Pons (tissue), 1 donor: ENCODE data around the gene ACSL6.

ENCODE experiments used
- DNase-seq: peaks from one replicate; pipeline ENCODE4 v3.0.0-alpha.2; 2016; ENCODE audit warnings: low spot score

ACSL6 gene

DNA sequence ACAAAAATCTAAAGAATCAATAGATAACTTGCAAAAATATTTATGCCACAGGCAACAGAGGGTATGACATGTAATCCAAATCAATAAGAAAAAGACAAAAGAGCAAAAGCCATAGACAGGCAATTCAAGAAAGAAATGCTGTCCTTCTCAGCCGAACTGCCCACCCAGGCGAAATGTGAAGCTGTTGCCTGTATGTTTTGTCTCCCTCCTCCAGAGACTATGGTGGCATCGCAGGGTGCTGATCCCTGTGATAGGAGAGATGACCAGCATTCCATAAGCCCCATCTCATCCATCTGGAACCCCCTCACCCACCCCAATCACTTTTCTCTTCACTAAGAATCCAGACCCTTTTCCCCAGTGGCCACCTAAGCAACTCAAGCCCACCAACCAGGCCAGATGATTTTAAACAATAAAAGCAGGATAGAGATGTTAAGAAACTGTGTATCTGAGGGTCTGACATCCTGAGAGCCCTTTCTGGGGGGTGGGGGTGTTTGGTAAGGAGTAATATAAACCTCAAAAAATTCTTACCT, 5.3 kb upstream of the ACSL6 start:
- no peak for DNase-seq

DNA sequence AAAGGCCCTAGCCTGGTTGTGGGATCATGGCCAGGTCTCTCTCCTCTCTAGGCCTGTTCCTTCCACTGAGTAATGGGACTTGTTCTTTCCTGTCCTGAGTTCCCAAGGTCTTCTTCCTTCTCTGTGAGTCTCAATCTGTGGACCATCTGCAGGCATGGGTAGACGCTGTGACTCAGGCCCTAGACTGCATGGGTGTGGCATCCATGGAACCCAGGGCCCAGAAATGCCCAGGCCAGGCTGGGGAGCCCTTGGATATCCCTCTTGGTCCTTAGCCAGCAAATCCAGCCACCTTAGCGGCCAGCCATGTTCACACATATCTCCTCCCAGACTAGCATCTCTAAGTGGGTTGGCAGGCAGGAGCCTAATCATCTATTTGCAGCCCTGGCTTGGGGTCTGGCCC, 2.3 kb upstream of the ACSL6 start:
- DNase-seq, result no peak

DNA sequence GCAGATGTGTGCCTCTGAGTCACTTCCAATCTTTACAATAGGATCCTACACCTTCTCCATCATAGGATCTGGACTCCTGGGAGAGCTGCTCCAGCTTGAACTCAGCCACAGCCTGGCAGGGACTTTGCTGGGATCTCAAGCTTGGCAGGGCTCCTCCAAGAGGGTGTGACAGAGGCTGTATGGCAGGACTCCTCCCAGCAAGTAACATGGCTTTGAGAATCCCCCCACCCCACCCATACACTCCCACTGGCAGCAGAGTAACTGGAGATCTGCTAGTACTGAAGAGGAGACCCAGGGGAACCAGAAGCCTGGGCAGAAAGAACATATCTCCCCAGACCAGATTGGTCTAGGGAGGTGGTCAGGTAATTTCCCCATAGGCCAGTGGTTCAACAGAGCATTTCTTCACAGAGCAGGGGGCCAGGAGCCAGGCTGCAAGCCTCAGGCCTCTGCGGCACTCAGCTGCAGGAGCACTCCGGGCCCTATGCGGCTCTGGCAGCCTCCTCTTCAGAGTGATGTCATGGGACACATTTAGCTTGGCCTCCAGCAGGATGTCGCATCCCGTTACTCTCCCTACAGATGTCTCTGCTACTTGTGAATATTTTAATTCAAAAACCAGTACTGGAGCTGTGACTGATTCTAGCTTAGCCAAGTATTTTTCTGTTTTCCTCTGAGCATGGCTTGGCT, 1.7 kb upstream of the ACSL6 start:
- no peak for DNase-seq

- DNase-seq, result no peak
Observed at GRCh38 chr5:132012371-132013005, 1.0 kb upstream of the ACSL6 start.

GRCh38 chr5:132010989-132011621, 353 bp downstream of the ACSL6 start:
- DNase-seq, result no peak

DNA sequence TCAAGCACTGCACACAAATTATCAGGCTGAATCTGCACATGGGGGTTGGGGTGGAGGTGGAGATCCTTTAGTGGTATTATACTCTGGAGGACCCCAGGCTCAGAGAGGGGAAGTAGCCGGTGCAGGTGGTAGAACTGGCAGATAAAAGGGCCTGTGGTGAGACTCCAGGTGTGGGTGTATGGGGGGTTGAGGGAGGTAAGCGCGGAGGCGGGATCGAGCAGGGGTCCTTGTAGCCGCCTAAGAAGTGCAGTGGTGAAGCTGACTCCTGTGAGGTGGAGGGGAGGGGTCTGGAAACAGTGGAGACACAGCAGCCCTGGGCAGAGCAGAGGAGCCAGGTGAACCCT, 841 bp downstream of the ACSL6 start:
- no peak for DNase-seq

- DNase-seq, result no peak
Observed at GRCh38 chr5:132009706-132010405, 1.6 kb downstream of the ACSL6 start.

DNA sequence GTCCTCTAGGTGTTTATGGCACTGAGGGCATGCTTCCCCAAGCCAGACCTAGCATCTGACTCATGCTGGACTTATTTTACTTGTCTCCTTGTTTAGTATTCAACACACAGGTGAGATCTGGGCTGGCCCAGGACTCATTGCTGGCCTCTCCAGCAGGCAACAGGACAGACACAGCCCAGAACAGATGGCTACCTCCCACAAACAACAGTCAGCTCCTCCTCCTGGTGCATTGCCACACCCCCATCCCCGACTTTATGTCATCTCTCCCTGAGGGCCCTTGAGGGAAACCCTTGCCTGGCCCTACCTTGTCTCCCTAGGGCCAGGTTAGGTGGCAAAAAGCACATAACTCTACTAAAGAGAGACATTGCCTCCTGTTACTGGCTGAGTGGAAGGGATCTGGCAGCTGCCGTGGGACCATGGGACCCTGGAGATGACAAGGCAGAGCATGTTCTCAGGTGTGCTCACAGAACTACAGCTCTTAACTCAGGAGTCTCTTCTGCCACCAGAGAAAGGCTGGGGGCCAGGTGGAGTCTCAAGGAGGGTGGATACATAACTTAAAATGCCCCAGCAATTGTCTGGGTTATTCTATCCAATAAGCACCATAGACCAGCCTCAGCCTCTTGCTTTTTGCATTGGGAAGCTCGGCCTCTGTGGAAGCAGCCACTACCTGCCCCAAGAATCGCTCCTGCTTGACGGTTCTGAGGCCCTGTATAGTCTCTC, 2.3 kb downstream of the ACSL6 start:
- no peak for DNase-seq

- no peak for DNase-seq
Observed at GRCh38 chr5:132008163-132008473, 3.3 kb downstream of the ACSL6 start.

DNA sequence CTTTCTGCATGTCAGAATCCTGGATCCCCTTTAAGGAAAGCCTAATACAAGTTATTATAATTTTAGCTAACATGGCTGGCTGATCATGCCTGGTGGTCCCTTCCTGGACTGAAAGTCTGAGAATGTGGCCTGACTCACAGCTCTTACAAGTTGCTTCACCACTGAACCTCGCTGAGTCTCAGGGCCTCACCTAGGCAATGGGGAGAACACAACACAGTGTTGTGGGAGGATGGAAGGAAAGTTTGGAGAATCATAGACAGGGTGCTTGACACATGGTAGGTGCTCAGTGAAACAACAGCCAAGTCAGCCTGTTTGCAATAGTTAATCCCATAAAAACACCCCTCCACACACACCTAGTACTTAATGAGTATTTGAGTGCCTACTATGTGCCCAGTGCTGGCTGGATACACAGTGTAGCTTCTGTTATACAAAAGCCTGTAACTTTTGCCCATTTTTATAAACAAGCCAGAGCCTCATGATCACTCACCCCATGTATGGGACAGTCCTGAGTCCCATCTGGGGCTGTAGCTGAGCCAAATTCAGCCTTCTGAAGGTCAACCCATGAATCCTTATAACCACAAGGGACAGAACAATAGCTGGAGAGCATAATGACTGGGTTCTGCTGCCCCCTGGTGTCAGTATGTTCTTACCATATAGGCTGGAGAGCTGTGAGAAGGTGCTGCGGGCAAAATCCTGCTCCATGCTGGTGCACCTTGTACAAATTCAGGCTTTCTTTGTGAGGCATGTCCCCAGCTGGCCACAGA, 3.9 kb downstream of the ACSL6 start:
- peak; percentile 92 for DNase-seq

DNA sequence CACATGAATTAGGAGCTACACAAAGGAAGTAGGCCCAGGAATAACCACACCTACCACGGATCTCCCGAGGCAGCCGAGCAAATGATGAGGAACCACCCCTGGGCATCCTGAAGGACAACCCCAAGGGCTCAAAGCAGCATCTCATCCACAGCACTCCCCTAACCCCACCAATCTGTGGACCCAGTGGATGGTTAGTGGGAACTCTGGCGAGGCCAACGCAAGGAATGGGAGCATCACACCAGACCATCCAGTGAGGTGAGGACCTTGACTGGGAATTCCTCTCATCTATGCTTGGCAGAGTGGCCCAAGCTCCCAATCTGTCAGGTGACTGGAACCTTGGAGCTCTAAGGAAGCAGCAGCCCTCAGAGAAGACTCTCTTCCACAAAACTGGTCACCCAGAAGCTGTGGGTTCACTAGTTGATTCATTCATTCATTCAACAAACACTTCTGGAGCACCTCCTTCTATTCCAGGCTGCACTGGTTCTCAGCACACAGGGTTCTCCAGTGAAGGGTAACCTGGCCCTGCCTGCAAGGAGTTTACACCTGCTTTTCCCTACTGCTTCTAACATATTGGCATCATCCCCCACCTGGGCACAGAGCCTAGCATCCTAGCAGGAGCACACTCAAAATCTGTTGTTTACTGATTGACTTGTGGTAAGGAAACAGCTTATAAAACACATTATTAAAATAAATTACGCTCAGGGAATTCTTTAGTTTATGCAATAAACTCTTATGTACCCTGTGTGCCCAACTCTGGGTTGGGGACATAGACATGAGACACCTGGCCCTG, 4.9 kb downstream of the ACSL6 start:
- no peak for DNase-seq

- DNase-seq, result no peak
Observed at GRCh38 chr5:132005591-132005990, 5.9 kb downstream of the ACSL6 start.

DNA sequence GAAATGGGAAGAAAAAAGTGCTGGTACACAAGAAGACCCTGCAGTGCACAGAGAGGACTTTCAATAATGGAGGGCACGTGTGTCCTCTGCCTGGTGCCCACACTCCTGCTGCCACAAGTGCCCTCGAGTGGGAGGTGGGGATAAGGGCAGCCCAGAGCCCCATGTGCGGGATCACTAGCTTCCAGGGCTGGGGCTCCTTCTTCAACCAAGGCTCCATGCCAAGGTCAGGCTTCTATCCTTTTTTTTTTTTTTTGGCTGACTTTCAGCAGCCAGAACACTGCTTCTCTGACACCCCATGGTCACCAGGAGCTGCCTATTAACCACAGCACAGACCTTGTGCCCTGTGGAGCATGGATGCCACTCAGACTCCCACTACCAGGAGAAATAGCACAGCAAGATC, 7.5 kb downstream of the ACSL6 start:
- DNase-seq, result peak; percentile 46

GRCh38 chr5:132003170-132003744, 8.2 kb downstream of the ACSL6 start:
- DNase-seq, result peak; percentile 97

GRCh38 chr5:132002757-132003156, 8.7 kb downstream of the ACSL6 start:
- no peak for DNase-seq

DNA sequence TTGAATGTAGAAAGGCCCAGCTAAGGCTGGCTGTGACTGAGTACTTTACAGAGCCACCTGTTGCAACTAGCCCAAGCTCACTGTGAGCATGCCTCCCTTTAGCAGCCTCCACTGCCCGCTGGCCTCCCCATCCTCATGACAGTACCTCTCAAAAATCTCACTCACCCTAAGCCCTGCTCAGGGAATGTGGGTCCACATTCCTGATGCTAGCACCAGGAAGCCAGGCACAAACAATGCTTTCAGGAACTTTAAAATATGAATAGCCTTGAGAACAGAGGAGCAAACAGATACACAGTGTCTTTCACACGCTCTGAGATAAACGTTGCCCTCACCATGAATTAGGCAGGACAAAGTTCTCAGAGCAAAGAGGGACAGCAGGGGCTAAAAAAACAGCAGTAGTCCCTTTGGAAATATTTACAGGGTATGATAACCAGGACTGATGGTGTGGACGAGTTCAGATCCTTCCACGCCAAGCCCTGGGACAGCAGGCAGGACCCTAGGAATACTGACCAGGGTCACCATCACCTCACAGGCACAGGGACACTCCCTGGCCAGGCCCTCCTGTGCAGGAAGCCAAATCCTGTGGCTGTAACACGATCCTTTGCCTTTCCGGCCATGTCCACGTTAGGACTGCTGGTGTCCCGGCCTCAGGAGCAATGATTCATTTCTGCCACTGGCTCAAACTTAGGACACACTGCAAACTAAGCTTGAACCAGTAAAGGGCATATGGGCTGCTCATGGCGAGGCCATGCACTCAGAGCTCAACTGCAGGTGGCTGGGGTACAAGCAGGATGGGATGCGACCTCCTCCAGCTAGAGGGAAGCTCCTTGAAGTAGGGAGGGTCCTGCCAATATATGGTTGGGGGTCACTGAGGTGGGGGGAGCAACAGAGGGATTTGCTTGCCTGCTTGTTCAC, 9.6 kb downstream of the ACSL6 start:
- no peak for DNase-seq

GRCh38 chr5:132000677-132001453, 10.6 kb downstream of the ACSL6 start:
- no peak for DNase-seq

- DNase-seq, result no peak
Observed at GRCh38 chr5:132000241-132000490, 11.3 kb downstream of the ACSL6 start.
